ENCODE data around the gene PID1.
A peak's percentile ranks its signal among the peaks of the same experiment; 100 is the strongest.

PID1 gene

DNA sequence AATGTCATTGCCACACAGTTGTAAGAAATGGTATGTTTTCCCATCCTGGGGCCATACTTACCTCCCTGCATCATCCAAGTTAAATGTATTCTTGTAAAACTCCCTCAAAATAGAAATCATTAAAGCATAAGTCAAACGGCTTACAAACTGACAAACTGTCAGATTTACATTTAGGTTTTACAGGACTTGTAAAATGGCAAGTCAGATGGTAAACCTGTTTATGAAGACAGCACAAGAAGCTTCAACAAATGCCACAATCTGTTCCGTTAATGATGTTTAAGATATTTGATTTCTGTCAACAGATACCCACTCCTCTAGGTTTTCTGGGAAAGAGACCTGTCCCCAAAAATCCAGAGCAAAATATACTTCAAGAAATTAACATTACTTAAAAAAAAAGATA lies 197.2 kb downstream of the PID1 start:
- DNase-seq (ENCODE audit: low read depth in 2 of 2), result no peak

DNA sequence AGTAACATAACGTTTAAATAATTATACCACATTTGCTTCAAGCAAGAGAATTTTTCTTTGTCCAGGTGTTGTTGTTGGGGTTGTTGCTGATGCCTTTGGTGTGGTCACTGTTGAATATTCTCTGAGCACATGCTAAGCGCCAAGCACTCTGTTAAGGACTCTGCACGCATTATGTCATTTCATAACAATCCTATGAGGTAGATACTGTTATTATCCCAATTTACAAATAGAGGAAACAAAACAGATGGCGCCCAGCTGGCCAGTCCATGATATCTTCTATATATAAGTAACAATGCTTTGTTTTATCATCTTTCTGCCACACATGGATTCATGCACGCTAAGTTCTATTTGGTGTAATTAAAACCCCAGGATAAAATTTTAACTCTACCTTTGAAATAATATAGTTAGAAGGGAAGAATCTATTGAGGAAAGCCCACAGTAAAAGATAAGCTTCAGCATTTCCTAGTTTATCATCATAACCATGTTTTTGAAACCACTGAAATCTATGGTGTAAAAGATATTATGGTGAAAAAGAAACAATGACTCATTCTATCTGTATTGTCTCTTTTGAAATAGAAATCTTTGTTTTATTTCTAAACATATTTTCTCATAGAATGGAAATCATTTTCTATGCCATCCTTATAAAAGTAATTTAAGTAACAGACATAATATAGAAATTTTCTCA lies 199.7 kb downstream of the PID1 start:
- no peak for DNase-seq (ENCODE audit: low read depth in 2 of 2)

DNA sequence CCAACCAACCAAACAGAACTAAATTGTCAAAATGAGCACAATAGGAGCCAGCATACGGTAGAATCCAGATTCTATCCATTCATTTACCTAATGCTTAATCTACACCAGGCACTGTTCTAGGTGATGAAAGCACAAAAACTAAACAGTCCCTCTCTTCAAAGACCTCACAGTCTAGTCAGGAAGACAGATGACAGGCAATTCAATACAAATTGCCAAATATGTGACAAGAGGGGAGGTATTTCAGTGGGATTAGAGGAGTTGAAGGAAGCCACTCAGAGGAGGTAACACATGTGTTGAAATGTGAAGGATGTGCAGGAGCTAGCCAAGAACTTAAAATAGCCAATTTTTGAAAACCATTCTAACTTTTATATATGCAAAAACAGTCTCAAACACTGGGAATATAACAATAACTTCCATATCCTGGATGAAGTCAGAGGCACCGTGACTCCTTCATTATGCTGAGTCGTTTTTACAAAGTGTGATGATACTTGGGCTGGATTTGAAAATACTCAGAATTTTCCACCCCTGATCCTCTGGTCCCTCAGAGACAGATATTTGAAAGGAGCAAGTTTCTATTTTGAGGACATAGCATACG lies 204.9 kb downstream of the PID1 start:
- peak in 1 of 2 experiments; percentile 26 for DNase-seq (ENCODE audit: low read depth in 2 of 2)

DNA sequence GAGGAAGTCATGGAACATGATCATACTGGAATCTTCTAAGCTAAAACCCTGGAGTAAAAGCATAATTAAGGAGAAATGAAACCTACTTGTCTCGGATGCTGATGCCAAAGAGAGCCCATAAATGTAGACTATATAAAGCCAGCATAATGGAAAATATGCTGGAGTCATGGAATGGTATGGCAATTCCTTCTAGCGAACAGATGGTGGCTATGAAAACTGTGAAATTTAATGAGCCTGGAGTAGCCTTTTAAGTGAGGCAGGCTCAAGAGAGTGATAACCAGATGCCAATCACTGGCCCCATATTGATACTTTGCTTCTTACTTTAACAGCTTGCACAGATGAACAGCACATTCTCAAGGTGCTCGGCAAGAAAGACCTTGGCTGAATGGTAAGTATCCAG lies 206.3 kb downstream of the PID1 start:
- DNase-seq (ENCODE audit: low read depth in 2 of 2), result no peak

DNA sequence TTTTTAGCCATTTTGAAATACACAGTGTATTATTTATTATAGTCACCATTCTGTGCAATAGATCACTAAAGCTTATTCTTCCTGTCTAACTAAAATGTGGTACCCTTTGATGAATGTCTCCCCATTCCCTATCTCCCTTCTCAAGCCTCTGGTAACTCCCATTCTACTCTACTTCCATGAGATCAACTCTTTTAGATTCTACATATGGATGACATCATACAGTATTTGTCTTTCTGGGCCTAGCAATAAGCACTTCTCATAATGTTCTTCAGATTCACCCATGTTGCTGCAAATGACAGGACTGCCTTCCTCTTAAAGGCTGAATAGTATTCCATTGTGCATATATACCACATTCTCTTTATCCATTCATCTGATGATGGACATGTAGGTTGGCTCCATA lies 210.9 kb downstream of the PID1 start:
- no peak for DNase-seq (ENCODE audit: low read depth in 2 of 2)

DNA sequence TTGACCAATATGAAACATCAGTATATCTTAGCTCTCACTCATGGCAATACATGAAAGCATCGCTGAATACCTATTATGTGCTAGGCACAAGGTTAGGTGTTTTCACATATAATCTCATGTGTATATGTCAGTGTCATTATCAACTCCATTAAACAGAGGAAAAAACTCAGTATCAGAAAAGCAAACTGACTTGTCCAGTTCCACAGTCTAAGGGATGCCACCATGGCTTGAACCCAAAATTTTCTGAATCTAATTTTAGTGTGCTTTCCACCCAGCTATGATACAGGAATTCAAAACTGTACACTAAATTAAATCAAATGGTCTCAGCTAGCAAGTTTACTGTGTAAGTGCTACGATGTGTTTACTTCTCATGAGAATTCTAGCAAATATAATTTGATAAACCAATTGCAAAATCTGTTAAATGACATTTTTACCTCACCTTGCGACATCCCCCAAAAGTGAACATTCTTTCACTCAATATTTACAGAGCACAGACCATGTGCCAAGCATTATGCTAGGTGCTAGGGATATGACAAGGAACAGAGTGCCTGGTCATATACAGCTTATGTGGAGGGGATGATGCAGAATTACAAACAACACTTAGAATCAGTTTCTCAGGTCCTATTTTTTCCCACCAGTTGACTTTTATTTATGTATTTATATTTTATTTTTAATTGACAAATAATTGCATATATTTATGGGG lies 211.6 kb downstream of the PID1 start:
- no peak for DNase-seq (ENCODE audit: low read depth in 2 of 2)

DNA sequence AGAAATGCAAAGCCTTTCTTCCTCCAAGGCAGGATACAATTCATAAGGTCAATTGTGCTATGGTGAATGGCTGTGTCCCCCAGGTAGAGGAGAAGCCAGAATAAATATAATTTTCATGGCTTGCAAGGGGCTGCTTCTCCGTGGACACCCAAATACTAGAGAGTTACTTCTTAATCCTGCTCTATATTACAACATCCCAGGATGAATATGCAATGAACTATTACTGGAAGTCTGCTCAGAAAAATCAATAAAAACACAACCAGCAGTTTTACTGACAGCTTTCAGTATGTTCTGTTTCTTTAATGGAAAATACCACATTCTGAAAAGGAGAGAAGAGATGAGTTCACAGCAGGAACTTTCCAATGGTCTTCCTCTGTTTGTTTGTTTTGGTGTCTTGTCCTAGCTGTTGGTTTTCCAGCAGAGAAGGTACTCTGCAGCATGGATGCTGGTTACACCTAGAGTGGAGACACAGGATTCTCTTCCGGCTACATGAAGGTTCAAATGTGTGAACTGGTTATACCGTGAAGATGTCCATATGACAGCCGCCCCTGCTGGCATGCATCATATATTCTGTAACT lies 213.0 kb downstream of the PID1 start:
- no peak for DNase-seq (ENCODE audit: low read depth in 2 of 2)

DNA sequence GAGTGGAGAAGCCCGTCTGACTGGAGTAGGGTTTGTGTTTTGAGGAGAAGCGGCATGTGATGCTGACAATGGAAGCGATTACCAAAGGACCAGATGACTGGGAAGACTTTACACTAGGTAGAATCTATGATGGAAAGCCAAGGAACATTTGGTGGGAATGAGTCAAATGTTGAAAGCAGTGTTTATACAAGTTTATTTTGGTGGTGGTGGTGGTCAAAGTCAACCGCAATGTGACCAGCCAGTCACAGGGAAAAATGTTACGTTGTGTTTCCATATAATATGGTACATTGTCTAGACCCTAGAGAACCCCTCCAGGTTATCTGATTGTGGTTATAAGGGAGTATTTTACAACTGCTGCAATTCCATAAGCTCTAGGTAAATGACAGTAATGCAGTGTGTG lies 216.8 kb downstream of the PID1 start:
- no peak for DNase-seq (ENCODE audit: low read depth in 2 of 2)

DNA sequence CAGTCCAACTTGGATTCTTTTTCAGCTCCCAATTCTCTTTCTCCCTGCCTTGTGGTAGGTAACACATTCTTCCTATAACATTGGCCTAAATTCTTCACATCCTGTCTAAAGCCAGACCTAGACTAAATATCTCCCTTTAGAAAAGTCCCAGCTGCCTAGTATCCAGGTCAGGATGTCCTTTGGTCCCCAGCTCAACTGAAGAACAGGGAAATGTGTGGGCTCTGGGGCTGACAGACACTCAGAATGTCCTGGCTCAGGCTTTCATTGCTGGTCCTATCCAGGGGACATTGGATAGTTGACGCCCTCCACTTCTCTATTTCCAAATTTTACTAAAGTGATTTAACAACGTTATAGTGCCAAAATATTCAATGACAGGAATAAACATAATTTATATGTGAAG lies 219.3 kb downstream of the PID1 start:
- DNase-seq (ENCODE audit: low read depth in 2 of 2), result no peak

DNA sequence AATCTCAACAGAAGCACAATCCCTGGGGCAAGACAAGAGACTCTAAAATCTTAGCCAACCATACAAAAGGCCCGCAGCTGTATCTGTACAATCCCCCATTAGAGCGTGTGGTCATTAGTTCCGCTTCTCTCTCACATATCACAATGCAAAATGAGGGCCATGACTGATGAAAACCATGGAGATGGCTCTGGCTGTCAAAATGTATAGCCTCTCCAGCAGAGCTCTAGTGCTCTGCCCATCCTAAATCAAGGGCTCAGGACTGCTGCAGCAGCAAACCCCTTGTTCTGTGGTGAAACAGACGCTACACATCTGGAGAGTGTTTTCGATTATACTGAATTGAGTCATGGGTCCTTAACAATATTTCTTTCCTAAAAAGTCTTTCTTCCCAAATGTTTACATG lies 221.0 kb downstream of the PID1 start:
- DNase-seq (ENCODE audit: low read depth in 2 of 2), result no peak

DNA sequence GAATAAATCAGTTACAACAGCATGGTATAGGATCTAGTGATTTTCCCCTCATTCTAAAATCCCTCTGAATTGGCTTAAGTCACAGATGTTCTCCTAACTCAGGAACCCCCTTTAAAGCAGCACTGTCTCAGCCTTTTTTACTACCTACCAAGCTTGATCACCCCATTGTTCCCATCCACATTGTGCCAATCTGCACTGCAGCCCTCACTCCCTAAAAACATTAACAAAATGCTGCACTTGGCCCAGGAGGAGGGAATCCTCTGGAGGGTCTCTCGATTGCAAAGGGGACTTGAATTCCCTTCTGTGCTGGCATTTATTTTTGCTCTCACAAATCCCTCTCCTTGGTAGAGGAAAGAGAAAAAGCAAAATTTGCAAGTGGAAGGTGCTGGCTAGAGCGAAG lies 223.0 kb downstream of the PID1 start:
- no peak for DNase-seq (ENCODE audit: low read depth in 2 of 2)

DNA sequence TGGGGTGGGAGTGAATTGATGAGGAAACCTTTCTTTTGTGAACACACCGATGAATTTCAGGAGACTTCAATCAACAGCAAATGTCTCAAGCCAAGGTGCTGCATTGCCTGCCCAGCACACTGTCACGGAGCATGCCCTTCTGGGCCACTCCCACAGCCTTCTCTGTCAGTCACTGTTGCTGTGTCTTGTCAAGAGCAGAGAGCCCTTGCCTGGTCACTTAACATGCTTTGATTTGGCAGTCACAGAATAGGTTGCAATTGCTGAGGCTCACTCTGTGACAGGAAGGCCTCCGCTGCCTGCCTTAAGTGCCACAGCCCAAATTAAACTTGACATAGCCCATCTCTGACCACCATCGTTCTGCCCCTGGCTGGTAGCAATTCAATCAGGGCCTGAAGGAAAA lies 225.4 kb downstream of the PID1 start:
- no peak for DNase-seq (ENCODE audit: low read depth in 2 of 2)

DNA sequence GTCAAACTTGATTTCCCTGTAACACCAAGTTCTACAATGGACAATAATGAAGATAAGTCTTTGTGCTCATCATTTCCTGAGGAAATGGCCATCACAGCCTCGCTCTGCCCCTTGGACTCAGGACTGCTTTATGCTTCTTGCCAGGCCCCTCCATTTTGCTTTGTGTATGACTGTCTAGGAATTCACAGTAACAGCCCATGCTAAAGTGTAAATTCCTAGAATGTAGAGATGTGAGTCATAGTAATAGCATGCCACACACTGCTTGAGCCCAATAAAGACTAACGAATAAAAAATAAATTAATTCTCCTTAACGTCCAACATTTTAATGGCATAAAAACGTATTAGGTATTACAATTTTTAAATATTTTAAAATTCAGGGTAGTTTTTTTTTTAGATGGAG lies 226.5 kb downstream of the PID1 start:
- DNase-seq (ENCODE audit: low read depth in 2 of 2), result no peak

DNA sequence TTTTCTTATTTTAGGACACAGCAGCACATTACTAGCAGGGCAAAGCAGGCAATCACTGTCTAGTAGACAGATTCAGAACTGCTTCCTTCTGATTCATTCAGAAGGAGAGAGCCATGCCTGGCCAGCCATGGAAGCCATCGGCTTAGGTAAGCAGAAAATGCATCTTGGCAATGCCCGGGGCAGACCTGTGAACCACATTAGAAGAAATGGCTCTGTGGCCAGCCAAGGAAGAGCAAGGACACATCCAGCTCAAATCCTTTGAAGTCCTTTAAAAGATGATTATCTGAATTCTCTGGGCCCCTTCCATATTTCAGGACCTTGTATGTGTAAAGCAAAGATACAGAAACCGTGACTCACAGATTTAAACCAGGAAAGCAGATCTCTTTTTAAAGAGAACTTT lies 227.4 kb downstream of the PID1 start:
- DNase-seq (ENCODE audit: low read depth in 2 of 2), result no peak

DNA sequence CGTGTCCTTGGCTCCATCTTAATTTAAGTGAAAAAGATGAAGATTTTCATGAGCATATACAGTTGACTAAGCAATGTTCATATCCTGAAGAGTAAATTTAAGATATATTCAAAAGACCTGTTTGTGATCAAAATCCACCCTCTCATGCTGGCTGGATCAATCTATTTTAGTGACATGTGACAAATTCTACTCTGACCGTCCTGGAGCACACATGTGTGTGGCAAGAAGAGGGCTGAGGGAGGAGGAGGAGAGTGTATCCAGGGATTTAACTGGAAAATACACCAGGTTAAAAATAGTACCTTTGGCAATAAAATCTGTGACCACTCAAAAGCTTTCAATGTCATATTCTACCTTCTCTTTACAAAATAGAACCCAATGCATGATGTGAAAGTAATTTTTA lies 228.7 kb downstream of the PID1 start:
- no peak for DNase-seq (ENCODE audit: low read depth in 2 of 2)

DNA sequence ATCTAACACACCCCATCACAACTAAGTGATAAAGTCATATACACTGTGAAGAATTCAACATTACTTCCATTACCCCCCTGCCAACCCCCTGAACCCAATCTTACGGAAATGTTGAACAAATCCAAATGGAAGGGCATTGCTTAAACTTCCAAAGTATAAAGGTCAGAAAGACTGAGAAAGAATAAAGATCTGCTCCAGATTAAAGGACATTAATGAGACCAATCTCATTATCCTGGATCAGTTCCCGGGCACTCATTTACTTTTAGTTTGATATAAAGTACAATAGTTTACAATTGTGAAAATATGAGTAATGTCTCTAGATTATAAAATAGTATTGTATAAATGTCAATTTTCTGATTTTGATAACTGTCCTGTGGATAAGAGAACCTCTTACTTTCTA lies 229.4 kb downstream of the PID1 start:
- DNase-seq (ENCODE audit: low read depth in 2 of 2), result no peak

DNA sequence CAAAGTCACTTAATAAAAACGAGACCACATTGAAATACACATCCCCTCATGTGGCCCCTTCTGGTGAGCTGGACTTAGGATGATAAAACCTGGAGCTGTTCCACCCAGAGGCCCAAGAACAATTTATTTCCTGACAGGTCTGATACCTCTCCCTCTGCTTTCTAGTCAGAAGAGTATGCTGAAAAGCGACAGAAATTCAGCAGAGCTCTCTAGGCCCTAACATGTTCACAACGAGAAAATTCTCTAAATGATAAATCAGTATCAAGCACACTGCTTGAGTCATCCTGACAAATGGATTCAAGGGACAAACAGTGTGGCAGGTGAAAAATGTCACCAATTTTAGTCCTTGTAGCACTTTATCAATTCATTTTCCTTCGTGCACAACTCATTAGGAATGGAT lies 233.5 kb downstream of the PID1 start:
- DNase-seq (ENCODE audit: low read depth in 2 of 2), result no peak

DNA sequence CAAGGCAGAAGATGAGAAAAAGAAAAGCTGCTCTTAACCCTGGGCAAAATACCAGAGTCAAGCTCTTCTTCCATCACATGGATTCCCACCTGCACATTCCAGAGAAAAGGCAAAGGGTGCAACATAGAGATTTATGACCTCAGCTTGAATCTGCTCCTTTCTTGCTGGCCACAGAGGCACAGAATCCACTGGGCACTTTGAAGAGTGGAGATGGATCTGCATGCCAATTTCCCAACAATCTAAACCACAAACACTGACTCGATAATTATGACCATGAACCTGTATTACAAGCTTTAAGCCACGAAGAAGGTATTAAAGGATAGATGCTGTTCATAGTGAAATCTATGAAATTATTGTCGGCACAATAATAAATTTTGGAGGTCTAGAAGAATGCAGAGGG lies 237.3 kb downstream of the PID1 start:
- DNase-seq (ENCODE audit: low read depth in 2 of 2), result no peak

DNA sequence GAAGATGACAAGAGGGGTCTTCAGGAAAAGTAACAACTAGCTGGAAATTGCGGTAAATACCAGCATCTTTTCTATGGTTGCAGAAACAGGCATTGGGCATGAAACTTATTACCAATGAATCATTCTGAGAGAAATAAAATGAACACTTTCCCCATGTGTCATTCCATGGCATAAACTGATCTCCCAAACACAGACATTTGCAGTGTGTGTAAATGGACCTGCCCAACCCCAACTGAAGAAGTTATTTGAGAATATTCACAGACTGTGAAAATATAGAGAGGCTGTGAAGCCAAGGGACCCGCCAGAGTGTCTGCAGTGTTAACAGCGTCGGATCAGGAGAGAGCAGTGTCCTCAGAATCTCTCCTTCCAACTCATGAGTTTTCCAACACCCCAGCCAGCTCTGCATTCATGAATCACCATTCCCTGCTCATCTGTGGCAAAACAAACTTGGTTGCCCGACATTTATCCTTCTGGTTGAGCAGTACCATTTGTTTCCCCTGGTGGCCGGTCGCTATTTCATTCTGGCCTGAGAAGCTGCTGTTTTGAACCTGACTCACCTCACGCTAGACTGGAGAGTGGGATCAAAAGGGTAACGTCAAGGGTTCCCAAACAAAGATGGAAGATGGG lies 238.4 kb downstream of the PID1 start:
- DNase-seq (ENCODE audit: low read depth in 2 of 2), result no peak

DNA sequence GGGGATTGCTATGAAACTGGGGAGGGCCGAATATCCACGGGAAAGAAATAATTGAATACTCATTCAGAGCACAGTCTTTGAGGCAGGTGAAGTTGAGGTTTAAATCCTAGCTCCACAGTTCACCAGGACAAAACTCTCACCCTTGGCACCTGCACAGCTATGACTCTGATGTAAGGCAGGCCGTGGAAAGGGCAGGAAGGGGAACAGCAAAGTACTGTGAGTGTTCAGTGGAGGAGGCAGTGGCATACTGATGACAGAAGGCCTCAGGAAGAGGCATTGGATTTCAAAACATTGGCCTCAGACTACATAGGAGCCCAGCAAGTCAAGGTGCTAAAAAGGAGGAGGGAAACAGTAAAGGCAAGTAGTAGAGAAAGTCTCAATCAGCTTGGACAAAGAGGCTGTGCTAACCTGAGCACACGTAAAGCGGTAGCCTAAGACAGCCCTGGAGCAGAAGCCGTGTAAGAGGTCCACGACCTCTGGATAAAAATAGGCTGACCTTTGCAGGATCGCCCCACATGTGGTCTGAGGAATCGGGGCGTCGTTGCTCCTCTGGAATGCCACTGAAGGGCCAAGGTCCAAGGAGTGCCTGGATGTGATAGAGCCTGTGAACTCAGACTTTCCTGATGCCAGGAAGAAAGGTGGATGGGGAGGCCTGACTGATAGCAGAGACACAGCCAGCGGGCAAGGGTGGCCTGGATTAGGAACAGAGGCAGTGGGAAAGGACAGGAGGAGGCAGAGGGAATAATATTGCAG lies 243.6 kb downstream of the PID1 start:
- DNase-seq (ENCODE audit: low read depth in 2 of 2), result no peak

DNA sequence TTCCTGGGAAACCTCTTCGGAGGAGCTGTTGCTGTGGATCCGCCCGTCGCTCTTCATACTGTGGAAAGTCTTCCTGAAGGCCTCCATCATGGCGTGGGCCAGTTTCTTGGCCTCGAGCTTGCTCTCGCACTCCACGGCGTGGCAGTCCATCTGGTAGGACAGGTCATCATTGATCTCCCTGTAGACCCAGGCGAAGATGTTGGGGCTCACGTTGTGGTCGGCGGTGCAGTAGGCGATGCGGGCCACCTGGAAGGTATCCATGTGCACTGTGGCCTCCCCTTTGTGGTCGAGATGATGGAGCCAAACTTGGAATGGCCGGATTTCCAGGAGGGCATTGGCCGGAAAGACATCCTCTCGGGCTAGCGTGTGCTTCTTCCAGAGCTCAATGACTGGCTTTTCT lies 245.4 kb downstream of the PID1 start:
- DNase-seq (ENCODE audit: low read depth in 2 of 2), result no peak

DNA sequence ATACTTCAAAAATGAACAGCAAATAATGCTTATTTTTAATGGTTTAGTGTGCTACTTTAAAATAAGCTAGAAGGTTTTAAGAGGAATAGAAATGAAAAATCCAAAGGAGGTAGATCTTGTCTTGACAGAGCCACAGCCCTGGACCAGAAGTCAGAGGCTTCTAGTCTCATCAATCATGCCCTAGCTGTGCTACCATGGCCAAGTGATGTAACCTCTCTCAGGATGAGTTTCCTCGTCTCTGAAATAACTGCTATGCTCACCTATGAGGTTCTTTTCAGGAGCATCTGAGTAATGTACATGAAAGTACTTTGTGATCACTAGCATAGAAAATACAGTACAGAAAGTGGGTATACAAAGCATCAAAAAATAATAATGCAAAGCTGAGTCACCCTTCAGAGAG lies 248.4 kb downstream of the PID1 start:
- no peak for DNase-seq (ENCODE audit: low read depth in 2 of 2)

All from fibroblast of skin of left biceps (primary cell).